HG02938 (cell line): ENCODE data around the gene SH3PXD2A.

Experiments
- ATAC-seq: cut with Tn5 transposase; IDR thresholded peaks from one replicate; pipeline ENCODE4 v1.9.1; 2021; ENCODE audit warnings: mild to moderate bottlenecking, moderate library complexity; ENCODE audit not compliant: unreplicated experiment

SH3PXD2A gene

GRCh38 chr10:103632247-103632642 lies 223.1 kb downstream of the SH3PXD2A start:
- no peak for ATAC-seq

- no peak for ATAC-seq
These were observed 225.2 kb downstream of the SH3PXD2A start for GRCh38 chr10:103630156-103630555.

- ATAC-seq = no peak
These were observed 225.8 kb downstream of the SH3PXD2A start for GRCh38 chr10:103629581-103629980.

- ATAC-seq = no peak
These were observed 227.5 kb downstream of the SH3PXD2A start for GRCh38 chr10:103627893-103628292.

GRCh38 chr10:103627111-103627892 lies 228.1 kb downstream of the SH3PXD2A start:
- ATAC-seq = no peak

- ATAC-seq = no peak
These were observed 229.2 kb downstream of the SH3PXD2A start for GRCh38 chr10:103626178-103626577.

- no peak for ATAC-seq
These were observed 232.3 kb downstream of the SH3PXD2A start for GRCh38 chr10:103622935-103623574.

GRCh38 chr10:103622286-103622685 lies 233.1 kb downstream of the SH3PXD2A start:
- no peak for ATAC-seq

- no peak for ATAC-seq
These were observed 233.6 kb downstream of the SH3PXD2A start for GRCh38 chr10:103621783-103622125.

- ATAC-seq = no peak
These were observed 234.2 kb downstream of the SH3PXD2A start for GRCh38 chr10:103620891-103621782.

GRCh38 chr10:103620352-103620740 lies 235.0 kb downstream of the SH3PXD2A start:
- ATAC-seq = no peak

- ATAC-seq = no peak
These were observed 235.7 kb downstream of the SH3PXD2A start for GRCh38 chr10:103619424-103620351.

- no peak for ATAC-seq
These were observed 236.6 kb downstream of the SH3PXD2A start for GRCh38 chr10:103618575-103619423.

GRCh38 chr10:103617602-103618385 lies 237.6 kb downstream of the SH3PXD2A start:
- ATAC-seq = no peak

- ATAC-seq = no peak
These were observed 238.4 kb downstream of the SH3PXD2A start for GRCh38 chr10:103616705-103617601.

- no peak for ATAC-seq
These were observed 240.8 kb downstream of the SH3PXD2A start for GRCh38 chr10:103614306-103615158.

- no peak for ATAC-seq
These were observed 241.8 kb downstream of the SH3PXD2A start for GRCh38 chr10:103613616-103614015.
